Measurements from ENCODE around the gene SMPD2.

Gene SMPD2

DNA sequence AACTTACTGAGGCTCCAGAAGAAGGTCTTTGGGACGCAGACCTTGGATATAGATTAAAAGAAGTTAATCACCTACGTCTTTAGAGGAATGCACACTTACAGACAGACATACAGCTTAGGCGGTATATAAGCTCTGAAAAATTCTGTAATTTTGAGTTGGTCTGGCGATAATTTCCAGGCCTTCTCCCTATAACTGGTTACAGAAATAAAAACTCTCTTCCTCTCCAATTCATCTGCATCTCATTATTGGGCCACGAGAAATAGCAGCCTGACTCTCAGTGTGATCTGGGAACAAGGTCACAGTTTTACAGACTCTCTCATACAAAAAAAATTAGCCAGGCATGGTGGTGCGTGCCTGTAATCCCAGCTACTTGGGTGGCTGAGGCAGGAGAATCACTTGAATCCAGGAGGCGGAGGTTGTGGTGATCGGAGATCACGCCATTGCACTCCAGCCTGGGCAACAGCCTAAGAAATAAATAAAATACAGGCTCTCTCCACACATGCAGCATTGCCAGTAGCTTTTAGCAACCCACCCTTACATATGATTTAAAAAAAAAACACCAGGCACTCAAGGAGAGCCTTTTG lies 37.8 kb downstream of the SMPD2 start:
- Histone ChIP-seq H3K9ac (ENCODE audit: low read length) (peak overlapping the region; percentile 41), H3K4me2 (ENCODE audit: low read depth, low read length, poor library complexity, severe bottlenecking) (peak overlapping the region; percentile 71), H4K20me1 (ENCODE audit: low read depth, low read length) (peaks cover 19% of the 10 kb centered on the region; the same call in 1 of the 2 replicates)

DNA sequence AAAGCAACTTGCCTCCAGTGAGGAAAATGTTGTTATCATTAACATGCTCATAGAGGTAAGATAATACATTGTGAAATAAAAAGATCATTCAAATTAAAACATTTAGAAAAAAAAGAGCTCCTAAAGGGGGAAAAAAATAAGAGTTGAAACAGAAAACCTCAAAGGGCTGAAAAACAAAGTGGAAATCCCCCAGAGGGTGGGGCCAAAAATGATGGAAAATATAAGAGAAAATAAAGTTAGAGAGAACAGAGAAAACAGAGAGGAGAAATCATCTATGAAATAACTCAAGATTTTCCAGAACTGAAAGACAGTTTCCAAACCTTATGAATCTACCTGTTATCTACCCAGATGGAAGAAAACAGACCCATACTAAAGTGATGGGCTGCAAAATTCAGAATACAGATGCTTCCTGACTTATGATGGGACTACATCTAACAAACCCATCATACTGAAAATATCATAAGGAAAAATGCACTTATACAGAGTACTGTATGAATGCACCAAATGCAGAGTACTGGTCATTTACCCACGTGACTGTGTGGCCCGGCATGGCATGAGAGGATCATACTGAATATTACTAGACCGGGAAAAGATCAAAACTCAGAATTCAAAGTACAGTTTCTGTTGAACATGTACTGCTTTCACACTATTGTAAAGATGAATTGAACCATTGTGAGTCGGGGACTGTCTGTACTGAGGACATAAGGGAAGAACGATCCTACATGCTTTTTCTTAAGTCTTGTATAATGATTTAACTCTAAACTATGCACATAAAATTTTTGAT lies 38.5 kb downstream of the SMPD2 start:
- H3K27me3 ChIP-seq (ENCODE audit: low read length), result no peaks in the 10 kb centered on the region
- no peaks in the 10 kb centered on the region for H3K9me3 ChIP-seq (ENCODE audit: insufficient read depth, low read length)
- peaks cover 24% of the 10 kb centered on the region for H3K36me3 ChIP-seq (ENCODE audit: low read length)
- peak overlapping the region; percentile 71 for H3K4me2 ChIP-seq (ENCODE audit: low read depth, low read length, poor library complexity, severe bottlenecking)
- TF ChIP-seq, protein P1, sequence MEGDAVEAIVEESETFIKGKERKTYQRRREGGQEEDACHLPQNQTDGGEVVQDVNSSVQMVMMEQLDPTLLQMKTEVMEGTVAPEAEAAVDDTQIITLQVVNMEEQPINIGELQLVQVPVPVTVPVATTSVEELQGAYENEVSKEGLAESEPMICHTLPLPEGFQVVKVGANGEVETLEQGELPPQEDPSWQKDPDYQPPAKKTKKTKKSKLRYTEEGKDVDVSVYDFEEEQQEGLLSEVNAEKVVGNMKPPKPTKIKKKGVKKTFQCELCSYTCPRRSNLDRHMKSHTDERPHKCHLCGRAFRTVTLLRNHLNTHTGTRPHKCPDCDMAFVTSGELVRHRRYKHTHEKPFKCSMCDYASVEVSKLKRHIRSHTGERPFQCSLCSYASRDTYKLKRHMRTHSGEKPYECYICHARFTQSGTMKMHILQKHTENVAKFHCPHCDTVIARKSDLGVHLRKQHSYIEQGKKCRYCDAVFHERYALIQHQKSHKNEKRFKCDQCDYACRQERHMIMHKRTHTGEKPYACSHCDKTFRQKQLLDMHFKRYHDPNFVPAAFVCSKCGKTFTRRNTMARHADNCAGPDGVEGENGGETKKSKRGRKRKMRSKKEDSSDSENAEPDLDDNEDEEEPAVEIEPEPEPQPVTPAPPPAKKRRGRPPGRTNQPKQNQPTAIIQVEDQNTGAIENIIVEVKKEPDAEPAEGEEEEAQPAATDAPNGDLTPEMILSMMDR (IDR thresholded peaks at IDR 0.05; ENCODE audit: insufficient read depth, low read length, poor library complexity, severe bottlenecking), result no peak
- no peak for TF ChIP-seq EZH2phosphoT487 (conservative IDR thresholded peaks at IDR 0.05; ENCODE audit: low read length)
- H2AFZ ChIP-seq (ENCODE audit: low read depth, low read length, severe bottlenecking), result no peak overlapping the region
- H3K9me2 ChIP-seq (replicated peaks; ENCODE audit: insufficient read depth, low read length), result no peaks in the 10 kb centered on the region
- H3K4me3 ChIP-seq (ENCODE audit: insufficient read depth, low read length, poor library complexity, severe bottlenecking), result peak overlapping the region; percentile 50
- peaks cover 19% of the 10 kb centered on the region; the same call in 1 of the 2 replicates for H4K20me1 ChIP-seq (ENCODE audit: low read depth, low read length)
- peak overlapping the region; percentile 41 for H3K9ac ChIP-seq (ENCODE audit: low read length)
- H3F3A ChIP-seq (ENCODE audit: insufficient read depth), result peaks cover 4% of the 10 kb centered on the region; the same call in 1 of the 2 replicates
- peak overlapping the region; percentile 6 for H3K27ac ChIP-seq (ENCODE audit: low read depth, low read length)
- peaks cover 78% of the 10 kb centered on the region for H3K79me2 ChIP-seq (ENCODE audit: insufficient read depth, low read length)

More for the DNA sequence above, 37.8 kb downstream of the SMPD2 start:
- H3F3A ChIP-seq (ENCODE audit: insufficient read depth), result no peaks in the 10 kb centered on the region
- peak overlapping the region; percentile 6 for H3K27ac ChIP-seq (ENCODE audit: low read depth, low read length)
- no peaks in the 10 kb centered on the region for H3K9me3 ChIP-seq (ENCODE audit: insufficient read depth, low read length)
- H3K27me3 ChIP-seq (ENCODE audit: low read length), result no peaks in the 10 kb centered on the region
- H3K79me2 ChIP-seq (ENCODE audit: insufficient read depth, low read length), result peaks cover 78% of the 10 kb centered on the region
- no peak overlapping the region for H2AFZ ChIP-seq (ENCODE audit: low read depth, low read length, severe bottlenecking)
- H3K9me2 ChIP-seq (replicated peaks; ENCODE audit: insufficient read depth, low read length), result no peaks in the 10 kb centered on the region
- H3K4me3 ChIP-seq (ENCODE audit: insufficient read depth, low read length, poor library complexity, severe bottlenecking), result peak overlapping the region; percentile 6
- TF ChIP-seq, protein P1 (IDR thresholded peaks at IDR 0.05; ENCODE audit: insufficient read depth, low read length, poor library complexity, severe bottlenecking), result no peak
- TF ChIP-seq EZH2phosphoT487 (conservative IDR thresholded peaks at IDR 0.05; ENCODE audit: low read length), result no peak
- peaks cover 30% of the 10 kb centered on the region for H3K36me3 ChIP-seq (ENCODE audit: low read length)

DNA sequence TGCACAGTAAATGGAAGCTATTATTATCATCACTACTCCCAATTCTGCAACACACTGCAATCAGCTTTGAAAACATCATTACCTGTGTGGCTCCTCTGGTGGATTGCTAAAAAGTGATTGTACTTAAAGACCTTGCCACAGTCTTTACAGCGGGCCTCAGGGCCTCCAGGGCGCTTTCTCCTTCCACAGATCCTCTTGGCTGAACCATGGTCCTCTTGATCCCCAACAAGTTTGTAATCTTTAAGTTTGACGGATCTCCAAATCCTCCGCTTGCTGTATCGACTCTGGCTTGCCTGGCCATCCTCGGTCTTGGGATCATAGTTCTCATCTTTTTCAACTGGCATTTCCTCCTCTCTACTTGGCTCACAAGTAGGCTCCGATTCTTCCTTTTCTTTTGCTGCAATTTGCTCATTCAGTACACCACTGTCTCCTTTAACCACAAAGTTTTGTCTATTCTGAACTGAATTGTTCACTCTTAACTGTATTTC lies 40.5 kb downstream of the SMPD2 start:
- H3K9me2 ChIP-seq (replicated peaks; ENCODE audit: insufficient read depth, low read length), result no peaks in the 10 kb centered on the region
- peaks cover 18% of the 10 kb centered on the region for H3K36me3 ChIP-seq (ENCODE audit: low read length)
- H3K9ac ChIP-seq (ENCODE audit: low read length), result peak overlapping the region; percentile 98
- H3F3A ChIP-seq (ENCODE audit: insufficient read depth), result peaks cover 6% of the 10 kb centered on the region; the same call in 1 of the 2 replicates
- no peaks in the 10 kb centered on the region for H3K9me3 ChIP-seq (ENCODE audit: insufficient read depth, low read length)
- TF ChIP-seq EZH2phosphoT487 (conservative IDR thresholded peaks at IDR 0.05; ENCODE audit: low read length), result no peak
- TF ChIP-seq, protein P1 (IDR thresholded peaks at IDR 0.05; ENCODE audit: insufficient read depth, low read length, poor library complexity, severe bottlenecking), result no peak
- H3K4me2 ChIP-seq (ENCODE audit: low read depth, low read length, poor library complexity, severe bottlenecking), result peak overlapping the region; percentile 71
- no peak overlapping the region for H2AFZ ChIP-seq (ENCODE audit: low read depth, low read length, severe bottlenecking)
- no peaks in the 10 kb centered on the region for H3K27me3 ChIP-seq (ENCODE audit: low read length)
- H3K27ac ChIP-seq (ENCODE audit: low read depth, low read length), result no peak overlapping the region
- peaks cover 69% of the 10 kb centered on the region for H3K79me2 ChIP-seq (ENCODE audit: insufficient read depth, low read length)
- peaks cover 19% of the 10 kb centered on the region; the same call in 1 of the 2 replicates for H4K20me1 ChIP-seq (ENCODE audit: low read depth, low read length)
- peak overlapping the region; percentile 72 for H3K4me3 ChIP-seq (ENCODE audit: insufficient read depth, low read length, poor library complexity, severe bottlenecking)
